HCT116 (cell line): ENCODE measurements around the gene FKBP1A. TPM values are rescaled to one million over a fixed set of nuclear protein-coding genes. Genes with fewer than 3 reads are reported as not detected.

Experiments used
- ATAC-seq: fragments of 200-7000 bp; cut with Tn5 transposase; 2 replicates; pipeline ENCODE4 v1.9.1; 2020; ENCODE audit warnings: mild to moderate bottlenecking, moderate library complexity
- BruUV-seq: library from RNA; stranded (reverse); fragments of 400-500 nt; replicated peaks from 2 replicates; lab custom pipeline; 2021; lab: Mats Ljungman, UMichigan
- CTCF ChIA-PET: fragments of 300-600 bp; sonication (Branson Sonifier 250); formaldehyde crosslinking; loops from one replicate; lab custom pipeline; 2021; ENCODE audit warnings: antibody characterized with exemption; lab: Charles Lee
- POLR2A ChIA-PET: fragments of 300-600, 350-600 bp; sonication (Branson Sonifier 250); formaldehyde crosslinking; loops from one replicate; lab custom pipeline; 2021; ENCODE audit warnings: antibody characterized with exemption; lab: Charles Lee
- RAD21 ChIA-PET, 2 experiments: fragments of 300-600 bp; sonication (Branson Sonifier 250); formaldehyde crosslinking; loops; one replicate each; lab custom pipeline; 2023; ENCODE audit warnings: low total read pairs in 2 of 2; ENCODE audit not compliant: uncharacterized antibody in 2 of 2, unreplicated experiment in 2 of 2, low non-redundant PET in 1 of 2; lab: Charles Lee
- DNase-seq: peaks from one replicate; pipeline ENCODE4 v3.0.0-alpha.2; 2010; ENCODE audit warnings: low read depth, low spot score
- H2AFZ ChIP-seq: fragments of 200-600 bp; shearing (Covaris generic), sonication (generic); 2 replicates; pipeline ENCODE4 v1.6.1; 2017; ENCODE audit warnings: low read depth, mixed run types, mixed read lengths, antibody characterized with exemption, low read length; ENCODE audit not compliant: poor library complexity, severe bottlenecking
- H3K27ac ChIP-seq: 2 replicates; pipeline ENCODE4 v1.5.1; 2012; ENCODE audit warnings: low read depth, low read length
- H3K27me3 ChIP-seq: fragments of 200-600 bp; sonication (generic); 2 replicates; pipeline ENCODE4 v1.6.1; 2016; ENCODE audit warnings: mixed run types, low read length, mixed read lengths; ENCODE audit not compliant: insufficient read depth
- H3K36me3 ChIP-seq, 2 experiments: fragments of 200-500 bp in 1 of 2; fragments of 200-600 bp in 1 of 2; sonication (Bioruptor generic) in 1 of 2; sonication (generic) in 1 of 2; 2 replicates each; pipeline versions ENCODE4 v1.5.1 to v1.6.1; 2014 to 2016; ENCODE audit warnings: low read length in 2 of 2, inconsistent platforms in 1 of 2, mixed read lengths in 1 of 2, mixed run types in 1 of 2; ENCODE audit not compliant: insufficient read depth in 2 of 2, control insufficient read depth in 1 of 2
- H3K4me1 ChIP-seq, 2 experiments: fragments of 200-600 bp in 1 of 2; sonication (generic) in 1 of 2; 2 replicates each; pipeline versions ENCODE4 v1.5.1 to v1.6.1; 2012 to 2017; ENCODE audit warnings: low read length in 2 of 2, inconsistent platforms in 1 of 2, mild to moderate bottlenecking in 1 of 2, mixed read lengths in 1 of 2, mixed run types in 1 of 2, moderate library complexity in 1 of 2; ENCODE audit not compliant: insufficient read depth in 2 of 2, control insufficient read depth in 1 of 2
- H3K4me2 ChIP-seq: fragments of 200-600 bp; sonication (generic); 2 replicates; pipeline ENCODE4 v1.6.1; 2017; ENCODE audit warnings: mixed run types, low read length, mixed read lengths
- H3K4me3 ChIP-seq, 2 experiments: fragments of 200-600 bp in 1 of 2; sonication (generic) in 1 of 2; replicated peaks in 1 of 2; 2 replicates each; pipeline ENCODE4 v1.5.1; 2011 to 2016; ENCODE audit warnings: low read length in 2 of 2, control low read depth in 1 of 2, low read depth in 1 of 2, mild to moderate bottlenecking in 1 of 2, mixed read lengths in 1 of 2, mixed run types in 1 of 2
- H3K79me2 ChIP-seq: fragments of 200-600 bp; sonication (generic); 2 replicates; pipeline ENCODE4 v1.6.1; 2017; ENCODE audit warnings: mild to moderate bottlenecking, mixed run types, low read length, moderate library complexity, mixed read lengths; ENCODE audit not compliant: insufficient read depth
- H3K9ac ChIP-seq: fragments of 200-600 bp; sonication (generic); 2 replicates; pipeline ENCODE4 v1.6.1; 2016; ENCODE audit warnings: low read length, mixed read lengths
- H3K9me2 ChIP-seq: fragments of 200-600 bp; sonication (generic), shearing (Covaris generic); 2 replicates; pipeline ENCODE4 v1.6.1; 2017; ENCODE audit warnings: mixed run types, mild to moderate bottlenecking, moderate library complexity; ENCODE audit not compliant: insufficient read depth
- H3K9me3 ChIP-seq, 2 experiments: fragments of 200-500 bp in 1 of 2; fragments of 200-600 bp in 1 of 2; sonication (Bioruptor generic) in 1 of 2; sonication (generic) in 1 of 2; 2 replicates each; pipeline ENCODE4 v1.6.1; 2014 to 2017; ENCODE audit warnings: low read length in 2 of 2, mixed read lengths in 2 of 2, inconsistent platforms in 1 of 2, low read depth in 1 of 2, mild to moderate bottlenecking in 1 of 2, mixed run types in 1 of 2, moderate library complexity in 1 of 2; ENCODE audit not compliant: control insufficient read depth in 1 of 2, insufficient read depth in 1 of 2
- H4K20me1 ChIP-seq: fragments of 200-600 bp; sonication (generic), shearing (Covaris generic); 2 replicates; pipeline ENCODE4 v1.6.1; 2017; ENCODE audit warnings: mixed run types, mild to moderate bottlenecking, moderate library complexity; ENCODE audit not compliant: insufficient read depth
- CEBPB ChIP-seq: IDR thresholded peaks from 2 replicates; pipeline ENCODE4 v1.6.1; 2012; ENCODE audit warnings: low read depth
- ELF1 ChIP-seq: IDR thresholded peaks from 2 replicates; pipeline ENCODE4 v1.6.1; 2012; ENCODE audit warnings: low read depth, borderline replicate concordance
- EZH2 ChIP-seq: fragments of 200-600 bp; sonication (generic); IDR thresholded peaks from 2 replicates; pipeline ENCODE4 v1.6.1; 2017; ENCODE audit warnings: antibody characterized with exemption, mixed run types
- FOSL1 ChIP-seq: IDR thresholded peaks from 2 replicates; pipeline ENCODE4 v1.6.1; 2012; ENCODE audit warnings: low read depth
- JUND ChIP-seq: IDR thresholded peaks from 2 replicates; pipeline ENCODE4 v1.6.1; 2012
- POLR2A ChIP-seq: IDR thresholded peaks from 2 replicates; pipeline ENCODE4 v1.7.0; 2011; ENCODE audit warnings: borderline replicate concordance; ENCODE audit not compliant: insufficient read depth, insufficient read length; ENCODE audit errors: extremely low read depth
- POLR2AphosphoS5 ChIP-seq: IDR thresholded peaks from 2 replicates; pipeline ENCODE4 v1.6.1; 2011; ENCODE audit warnings: mild to moderate bottlenecking, low read depth, low read length, moderate library complexity
- RAD21 ChIP-seq: IDR thresholded peaks from 2 replicates; pipeline ENCODE4 v1.6.1; 2012; ENCODE audit warnings: low read depth, mild to moderate bottlenecking
- REST ChIP-seq: IDR thresholded peaks from 2 replicates; pipeline ENCODE4 v1.6.1; 2012; ENCODE audit warnings: low read depth
- SIN3A ChIP-seq: IDR thresholded peaks from 2 replicates; pipeline ENCODE4 v1.6.1; 2012; ENCODE audit warnings: low read depth
- SP1 ChIP-seq: IDR thresholded peaks from 2 replicates; pipeline ENCODE4 v1.6.1; 2012; ENCODE audit warnings: low read depth
- SRF ChIP-seq: IDR thresholded peaks from 2 replicates; pipeline ENCODE4 v1.6.1; 2012; ENCODE audit warnings: low read depth
- TCF7L2 ChIP-seq: IDR thresholded peaks from 2 replicates; pipeline ENCODE4 v1.7.0; 2011; ENCODE audit warnings: borderline replicate concordance, inconsistent platforms; ENCODE audit not compliant: insufficient read depth, insufficient read length; ENCODE audit errors: extremely low read depth
- YY1 ChIP-seq: IDR thresholded peaks from 2 replicates; pipeline ENCODE4 v1.6.1; 2011; ENCODE audit warnings: low read length, low read depth, moderate library complexity, mild to moderate bottlenecking; ENCODE audit not compliant: insufficient replicate concordance; ENCODE audit errors: extremely low read depth
- ZBTB33 ChIP-seq: IDR thresholded peaks from 2 replicates; pipeline ENCODE4 v1.6.1; 2011; ENCODE audit warnings: mild to moderate bottlenecking, low read length, moderate library complexity; ENCODE audit not compliant: insufficient replicate concordance; ENCODE audit errors: extremely low read depth
- ZFX ChIP-seq: fragments of 450-650 bp; IDR thresholded peaks from 2 replicates; pipeline ENCODE4 v1.6.1; 2017
- ZNF274 ChIP-seq: fragments of 200-500 bp; sonication (Bioruptor generic); IDR thresholded peaks from 2 replicates; pipeline ENCODE4 v1.6.1; 2014; ENCODE audit warnings: mild to moderate bottlenecking, low read depth, low read length, inconsistent platforms
- intact Hi-C: fragments of 100-400 bp; cut with micrococcal nuclease; formaldehyde crosslinking; loops from 2 replicates; pipeline ENCODE4 v1.10.0; 2022
- total RNA-seq: library from RNA; stranded (reverse); gene quantifications from one replicate; pipeline ENCODE4 v1.2.1, GENCODE V29; 2021; ENCODE audit not compliant: unreplicated experiment
- TF ChIP-seq, protein P1 (sequence below): IDR thresholded peaks from 2 replicates; pipeline ENCODE4 v1.6.1; 2012
- TF ChIP-seq, protein P2 (sequence below), 3 experiments: fragments of 200-600 bp in 1 of 3; sonication (generic) in 1 of 3; IDR thresholded peaks in 2 of 3; conservative IDR thresholded peaks in 1 of 3; 2 replicates each; pipeline ENCODE4 v1.5.1; 2012 to 2017; ENCODE audit warnings: low read depth in 2 of 3, low read length in 2 of 3, antibody characterized with exemption in 1 of 3, borderline replicate concordance in 1 of 3, control low read depth in 1 of 3, mild to moderate bottlenecking in 1 of 3, mixed read lengths in 1 of 3, mixed run types in 1 of 3, moderate library complexity in 1 of 3; ENCODE audit not compliant: insufficient read depth in 1 of 3

FKBP1A gene
- total RNA-seq, 1 experiment from 2014 or later, result 259 TPM

DNA sequence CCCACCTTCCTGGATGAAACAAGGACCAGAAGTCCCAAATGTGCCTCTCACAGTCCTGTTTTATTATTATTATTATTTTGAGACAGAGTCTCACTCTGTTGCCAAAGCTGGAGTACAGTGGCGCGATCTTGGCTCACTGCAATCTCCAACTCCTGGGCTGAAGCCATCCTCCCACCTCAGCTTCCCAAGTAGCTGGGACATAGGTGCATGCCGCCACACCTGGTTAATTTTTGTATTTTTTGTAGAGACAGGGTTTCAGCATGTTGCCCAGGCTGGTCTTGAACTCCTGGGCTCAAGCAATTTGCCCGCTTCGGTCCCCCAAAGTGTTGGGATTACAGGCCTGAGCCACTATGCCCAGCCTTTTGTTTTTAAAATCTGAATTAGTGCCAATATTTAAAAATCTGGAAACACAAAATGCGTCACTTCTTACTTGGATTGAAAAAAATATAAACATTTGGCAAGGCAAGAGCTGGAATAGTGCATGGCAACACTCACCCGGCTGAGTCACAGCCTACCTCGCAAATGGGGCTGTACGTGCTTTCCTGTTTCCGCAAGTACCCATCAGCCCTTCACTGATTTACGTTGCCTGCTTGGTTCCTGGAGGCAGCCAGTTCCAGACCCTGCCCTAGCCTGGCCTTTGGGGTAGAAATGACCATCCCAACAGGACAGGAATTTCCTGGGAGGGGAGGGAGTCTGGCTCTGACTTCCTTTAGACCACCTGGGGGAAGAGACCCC lies 70.2 kb downstream of the FKBP1A start:
- ChIA-PET CTCF (interaction anchor here (1.0 kb wide), 1 partner anchor 115 kb away, joined by 3 read pairs; no protein-coding TSS in a partner anchor), RAD21 (no interaction called here), POLR2A (interaction anchor here (0.6 kb wide), 1 partner anchor 19 kb away, joined by 4 read pairs; no protein-coding TSS in a partner anchor)
- Histone ChIP-seq H3K4me3 (no peak overlapping the region), H4K20me1 (no peaks in the 10 kb centered on the region), H3K79me2 (peaks cover 25% of the 10 kb centered on the region), H2AFZ (no peak overlapping the region), H3K27ac (no peak overlapping the region), H3K9me3 (no peaks in the 10 kb centered on the region), H3K9me2 (no peaks in the 10 kb centered on the region), H3K27me3 (no peaks in the 10 kb centered on the region), H3K4me2 (no peak overlapping the region), H3K4me1 (peaks cover 16 to 32% of the 10 kb centered on the region in 2 experiments), H3K9ac (no peak overlapping the region), H3K36me3 (no peaks in the 10 kb centered on the region)
- ATAC-seq (no peak), DNase-seq (no peak)
- no TSS peak for BruUV-seq
- TF ChIP-seq REST (no peak), SP1 (no peak), CEBPB (no peak), POLR2AphosphoS5 (no peak), SRF (no peak), SIN3A (no peak), ZBTB33 (no peak), FOSL1 (no peak), EZH2 (no peak), RAD21 (no peak), ZNF274 (no peak), ELF1 (no peak), YY1 (no peak), JUND (no peak), TCF7L2 (no peak), POLR2A (no peak), ZFX (no peak)
- TF ChIP-seq, protein P1, sequence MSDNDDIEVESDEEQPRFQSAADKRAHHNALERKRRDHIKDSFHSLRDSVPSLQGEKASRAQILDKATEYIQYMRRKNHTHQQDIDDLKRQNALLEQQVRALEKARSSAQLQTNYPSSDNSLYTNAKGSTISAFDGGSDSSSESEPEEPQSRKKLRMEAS, result no peak
- TF ChIP-seq, protein P2, sequence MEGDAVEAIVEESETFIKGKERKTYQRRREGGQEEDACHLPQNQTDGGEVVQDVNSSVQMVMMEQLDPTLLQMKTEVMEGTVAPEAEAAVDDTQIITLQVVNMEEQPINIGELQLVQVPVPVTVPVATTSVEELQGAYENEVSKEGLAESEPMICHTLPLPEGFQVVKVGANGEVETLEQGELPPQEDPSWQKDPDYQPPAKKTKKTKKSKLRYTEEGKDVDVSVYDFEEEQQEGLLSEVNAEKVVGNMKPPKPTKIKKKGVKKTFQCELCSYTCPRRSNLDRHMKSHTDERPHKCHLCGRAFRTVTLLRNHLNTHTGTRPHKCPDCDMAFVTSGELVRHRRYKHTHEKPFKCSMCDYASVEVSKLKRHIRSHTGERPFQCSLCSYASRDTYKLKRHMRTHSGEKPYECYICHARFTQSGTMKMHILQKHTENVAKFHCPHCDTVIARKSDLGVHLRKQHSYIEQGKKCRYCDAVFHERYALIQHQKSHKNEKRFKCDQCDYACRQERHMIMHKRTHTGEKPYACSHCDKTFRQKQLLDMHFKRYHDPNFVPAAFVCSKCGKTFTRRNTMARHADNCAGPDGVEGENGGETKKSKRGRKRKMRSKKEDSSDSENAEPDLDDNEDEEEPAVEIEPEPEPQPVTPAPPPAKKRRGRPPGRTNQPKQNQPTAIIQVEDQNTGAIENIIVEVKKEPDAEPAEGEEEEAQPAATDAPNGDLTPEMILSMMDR (IDR thresholded peaks at IDR 0.05 in 2 of 3, conservative IDR thresholded peaks at IDR 0.05 in 1 of 3; ENCODE audit: borderline replicate concordance in 1 of 3, insufficient read depth in 1 of 3, low read depth in 2 of 3, low read length in 2 of 3), result no peak
- intact Hi-C loops, result no loop called here
